HG02623 (cell line): Measurements from ENCODE around the gene LIMS1.

Experiments
- ATAC-seq: cut with Tn5 transposase; IDR thresholded peaks from one replicate; pipeline ENCODE4 v1.9.1; 2021; ENCODE audit warnings: moderate library complexity; ENCODE audit not compliant: unreplicated experiment

Gene LIMS1

GRCh38 chr2:108613261-108614042 is 79.2 kb downstream of the LIMS1 start:
- ATAC-seq, result no peak

DNA sequence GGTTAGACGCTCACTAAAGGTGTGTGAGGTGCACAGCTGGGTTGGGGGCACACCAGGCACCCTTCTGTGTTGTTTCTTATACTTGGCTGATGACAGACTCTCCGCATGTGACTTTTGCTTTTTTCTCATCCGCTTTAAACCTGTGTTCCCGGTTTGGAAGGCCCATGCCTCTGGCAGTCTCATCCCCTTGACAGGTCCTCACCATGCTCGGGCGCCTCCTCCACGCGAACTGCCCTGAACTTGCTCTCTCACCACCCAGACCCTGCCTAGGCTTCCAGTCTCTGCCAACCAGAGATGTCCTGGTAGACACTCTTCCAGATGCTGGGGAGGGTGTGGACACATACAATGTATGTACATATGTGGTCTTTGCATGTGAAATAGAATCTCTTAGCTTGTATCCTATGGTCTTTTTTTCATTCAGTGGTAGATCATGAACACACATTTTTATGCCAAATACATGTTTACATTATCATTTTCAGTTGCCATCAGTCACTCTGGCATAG is 79.8 kb downstream of the LIMS1 start:
- no peak for ATAC-seq

DNA sequence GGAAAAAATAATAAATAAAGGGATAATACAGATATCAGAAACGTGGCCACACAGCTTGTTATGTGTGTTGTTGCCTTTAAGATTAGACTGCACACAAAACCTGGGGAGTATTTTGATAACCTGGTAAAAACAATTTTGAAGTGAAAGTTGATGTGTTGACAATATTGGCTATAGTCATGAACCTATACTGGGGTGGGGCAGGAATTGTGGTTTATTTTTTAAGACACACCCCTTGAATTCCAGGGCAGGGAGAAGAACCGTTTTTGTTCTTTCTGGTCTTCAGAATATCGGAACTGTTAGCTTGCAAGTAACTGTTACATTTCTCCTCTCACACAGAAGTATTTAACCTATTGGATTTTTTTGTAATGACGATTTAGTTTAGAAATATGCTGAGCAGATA is 80.4 kb downstream of the LIMS1 start:
- no peak for ATAC-seq

DNA sequence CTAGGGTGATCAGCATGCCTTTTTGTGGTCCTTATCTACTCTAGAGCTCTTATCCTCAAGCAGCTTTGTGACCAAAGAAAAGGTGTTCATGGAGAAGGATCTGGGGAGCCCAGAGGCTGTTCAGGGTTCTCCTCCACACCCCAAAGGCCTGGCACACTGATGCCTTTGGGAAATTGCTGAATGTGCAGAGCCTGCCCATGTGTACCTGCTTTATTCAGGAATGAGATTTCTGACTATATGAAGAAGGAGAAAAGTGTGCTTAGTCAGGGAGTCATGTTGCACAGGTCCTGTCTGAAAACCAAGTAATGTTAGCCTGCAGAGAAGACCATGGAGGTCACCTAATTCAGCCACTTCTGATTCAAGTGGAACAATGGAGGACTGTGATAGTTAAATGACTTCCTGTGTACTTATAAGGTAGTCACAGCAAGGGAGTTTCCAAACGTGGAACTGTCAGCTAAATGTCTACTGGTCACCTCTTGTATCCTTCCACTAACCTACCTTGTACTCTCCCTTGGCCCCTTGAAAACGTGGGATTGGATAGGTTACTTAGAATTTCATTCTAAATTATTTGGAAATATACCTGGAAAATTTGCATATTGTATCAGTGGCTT is 81.3 kb downstream of the LIMS1 start:
- no peak for ATAC-seq

- no peak for ATAC-seq
These were observed 82.0 kb downstream of the LIMS1 start for GRCh38 chr2:108616318-108616717.

- no peak for ATAC-seq
These were observed 82.5 kb downstream of the LIMS1 start for GRCh38 chr2:108616751-108617161.

GRCh38 chr2:108617617-108618016 is 83.3 kb downstream of the LIMS1 start:
- no peak for ATAC-seq

- ATAC-seq, result no peak
These were observed 85.8 kb downstream of the LIMS1 start for GRCh38 chr2:108619925-108620620.

DNA sequence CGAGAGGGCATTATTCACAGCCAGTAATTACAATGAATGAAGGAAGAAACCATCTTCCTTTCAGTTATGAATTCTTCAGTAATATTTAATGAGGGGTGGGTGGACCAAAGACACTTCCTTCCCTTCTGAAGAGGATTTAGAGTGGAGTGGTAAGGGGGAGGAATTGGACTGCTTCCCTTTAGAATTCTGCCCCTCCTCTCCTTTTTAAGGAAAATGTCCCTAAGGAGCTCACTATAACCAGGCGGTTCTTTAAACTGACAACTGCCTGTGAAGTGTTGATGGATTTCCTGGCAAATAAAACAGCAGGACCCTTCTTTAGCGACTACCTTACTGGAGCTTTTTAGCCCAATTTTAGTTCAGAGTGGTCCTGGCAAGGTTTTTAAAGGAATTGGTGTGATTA is 86.4 kb downstream of the LIMS1 start:
- ATAC-seq, result no peak

- peak; percentile 98 for ATAC-seq
These were observed 86.9 kb downstream of the LIMS1 start for GRCh38 chr2:108621087-108621559.

- no peak for ATAC-seq
These were observed 87.7 kb downstream of the LIMS1 start for GRCh38 chr2:108621687-108622681.

- ATAC-seq, result no peak
These were observed 89.3 kb downstream of the LIMS1 start for GRCh38 chr2:108623616-108624015.

DNA sequence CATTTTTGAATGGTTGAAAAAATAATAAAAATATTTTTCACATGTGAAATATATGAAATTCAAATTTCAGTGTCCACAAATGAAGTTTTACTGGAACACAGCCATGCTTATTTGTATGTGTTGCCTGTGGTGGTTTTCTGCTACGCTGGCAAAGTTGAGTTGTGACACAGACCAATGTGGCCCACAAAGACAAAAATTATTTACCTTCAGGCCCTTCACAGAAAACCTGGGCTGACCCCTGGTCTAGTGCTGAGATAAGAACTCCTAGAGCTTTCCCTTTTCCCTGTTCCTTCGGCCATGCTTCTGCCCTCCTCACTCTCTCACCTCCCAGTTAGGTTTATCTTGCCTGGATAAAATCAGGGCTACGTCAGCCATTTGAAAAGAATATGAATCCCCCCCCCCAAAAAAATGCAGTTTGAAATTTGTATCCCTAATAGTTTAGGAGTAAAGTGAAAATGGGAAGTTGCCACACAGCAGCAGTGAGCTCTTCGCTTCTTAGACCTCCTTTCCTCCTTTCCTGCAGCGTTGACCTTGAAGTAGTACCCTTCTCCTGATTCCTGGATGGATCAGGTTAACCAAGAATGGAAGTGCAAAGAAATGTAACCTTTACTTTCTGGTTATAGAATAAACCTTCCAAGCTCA is 91.0 kb downstream of the LIMS1 start:
- ATAC-seq, result no peak

GRCh38 chr2:108625828-108626195 is 91.5 kb downstream of the LIMS1 start:
- no peak for ATAC-seq

GRCh38 chr2:108626995-108627394 is 92.7 kb downstream of the LIMS1 start:
- no peak for ATAC-seq

DNA sequence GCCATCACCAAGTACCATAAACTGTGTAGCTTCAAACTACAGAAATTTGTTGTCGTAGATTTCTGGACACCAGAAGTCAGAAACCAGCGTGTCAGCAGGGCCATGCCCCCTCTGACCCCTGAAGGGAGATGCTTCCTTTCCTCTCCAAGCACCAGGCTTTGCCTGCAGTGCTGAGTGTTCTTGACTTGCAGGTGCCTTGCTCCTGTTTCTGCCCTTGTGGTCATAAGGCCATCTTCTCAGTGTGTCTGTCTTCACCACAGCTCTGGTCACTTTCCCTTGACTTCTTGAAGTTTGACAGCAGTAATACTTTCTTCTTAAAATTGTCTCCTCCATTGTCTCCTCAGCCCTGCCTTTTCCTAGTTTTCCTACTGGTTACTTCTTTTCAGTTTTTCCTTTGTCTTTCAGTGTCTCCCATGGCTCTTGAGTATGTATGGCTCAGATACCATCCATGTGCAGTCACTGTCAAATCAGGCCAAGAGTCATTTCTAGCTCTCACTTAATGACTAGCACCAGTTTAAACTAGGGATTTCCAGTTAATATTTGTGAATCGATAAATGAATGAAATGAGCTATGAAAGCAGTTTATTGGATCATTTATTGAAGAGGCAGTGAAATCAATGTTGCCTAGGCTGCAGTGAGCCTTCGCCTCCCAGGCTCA is 93.8 kb downstream of the LIMS1 start:
- ATAC-seq, result no peak

DNA sequence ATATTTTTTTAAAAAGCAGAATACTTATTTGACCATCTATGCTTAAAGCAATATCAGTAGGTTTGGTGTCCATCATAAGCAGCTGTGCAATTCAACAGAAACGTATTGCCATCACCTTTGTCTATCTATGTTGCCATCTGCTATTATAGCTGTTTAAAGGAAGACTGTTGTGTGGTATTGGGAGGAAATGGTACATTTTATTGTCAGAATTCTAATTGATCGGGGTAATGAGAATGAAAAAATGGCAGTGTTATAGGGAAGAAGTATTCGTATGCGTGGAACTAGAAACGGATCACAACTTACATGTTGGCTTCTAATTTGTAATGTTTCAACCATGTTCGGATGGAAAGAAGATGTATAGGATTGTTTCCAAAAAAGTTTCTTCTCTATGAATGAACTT is 94.7 kb downstream of the LIMS1 start:
- no peak for ATAC-seq

DNA sequence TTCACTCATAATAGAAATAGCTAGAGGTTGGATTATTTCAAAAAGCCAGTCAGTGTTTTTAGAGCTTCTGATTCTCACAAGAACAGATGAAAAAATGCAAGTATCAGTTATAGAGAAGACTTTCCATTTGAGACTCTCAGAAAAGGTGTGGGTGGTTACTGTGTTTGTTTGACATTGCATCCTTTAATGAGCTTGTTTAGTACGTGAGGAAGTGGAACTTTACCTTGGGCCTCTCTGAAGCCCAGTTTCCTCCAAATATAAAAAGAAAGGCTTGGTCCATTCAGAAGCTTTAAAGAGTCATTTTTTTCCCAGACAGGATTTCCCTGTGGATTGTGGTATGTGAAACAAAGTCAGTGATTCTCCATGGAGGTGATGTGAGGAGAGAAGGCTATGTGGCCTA is 95.1 kb downstream of the LIMS1 start:
- ATAC-seq, result peak; percentile 80

DNA sequence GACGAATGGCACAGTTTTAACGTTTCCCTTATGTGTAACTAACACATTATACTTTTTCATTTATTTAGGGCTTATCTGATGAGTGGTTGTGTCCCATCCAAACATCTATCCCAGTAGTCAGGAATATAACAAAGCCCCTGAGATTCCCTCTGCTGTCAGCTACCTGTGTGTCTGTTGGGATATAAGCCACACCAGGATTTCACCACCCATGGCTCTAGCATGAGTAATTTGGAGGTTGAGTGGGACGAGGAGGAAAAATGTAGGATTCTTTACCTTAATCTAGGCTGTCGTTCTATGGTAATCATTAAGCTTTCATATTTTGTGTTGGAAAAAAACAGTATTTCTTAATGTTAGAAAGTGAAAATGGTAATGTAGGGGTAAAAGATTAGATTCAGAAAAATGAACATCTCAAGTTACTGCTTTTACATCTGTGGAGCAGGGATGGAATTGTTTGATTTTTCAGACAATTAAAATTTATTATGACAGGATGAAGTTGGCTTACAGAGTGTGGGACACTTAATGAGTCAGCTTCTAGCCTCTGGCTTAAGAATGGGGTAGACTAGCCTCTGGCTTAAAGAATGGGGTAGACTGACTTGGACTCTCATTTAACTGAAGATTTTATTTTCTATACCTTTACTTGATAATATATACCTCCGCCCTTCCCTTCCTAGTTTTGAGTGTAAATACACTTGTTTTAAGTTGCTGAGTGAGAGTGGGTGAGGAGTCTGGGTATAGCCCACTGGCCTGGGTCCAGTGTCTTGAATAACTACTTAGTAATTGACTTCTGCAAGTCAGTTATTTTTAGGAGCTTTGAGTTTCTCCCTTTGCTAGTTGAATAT is 96.5 kb downstream of the LIMS1 start:
- ATAC-seq, result no peak
